Gastrocnemius medialis (tissue), 4 donors: ENCODE measurements around the gene BCAS4. TPM values are rescaled to one million over a fixed set of nuclear protein-coding genes. Genes with fewer than 3 reads are reported as not detected.
"Not testable (repeated sequence)": the region's sequence is repeated elsewhere in the genome, so short reads cannot be mapped to it uniquely, and the experiment has no call there.

Experiments used
- ATAC-seq, 2 donors: fragments of 150-250 bp; one replicate each; pipeline ENCODE4 v1.9.1; 2016
- DNase-seq, 2 donors: peaks; one replicate each; pipeline ENCODE4 v3.0.0-alpha.2; 2019
- H3K27ac ChIP-seq, 4 donors: fragments of 200-600 bp; sonication (generic); 1 replicate in 1 of 4; 2 replicates in 3 of 4; pipeline ENCODE4 v1.5.1; 2016 to 2018; ENCODE audit warnings: mild to moderate bottlenecking in 2 of 4, moderate library complexity in 1 of 4
- H3K27me3 ChIP-seq, 3 donors: fragments of 200-600 bp; sonication (generic) in 2 of 3; 1 replicate in 1 of 3; 2 replicates in 2 of 3; pipeline versions ENCODE4 v1.5.1 to v1.6.0; 2016 to 2019; ENCODE audit warnings: mild to moderate bottlenecking in 1 of 3, moderate library complexity in 1 of 3
- H3K36me3 ChIP-seq, 2 donors: fragments of 200-600 bp; sonication (generic) in 1 of 2; one replicate each; pipeline ENCODE4 v1.5.1; 2017 to 2018
- H3K4me1 ChIP-seq, 2 donors: fragments of 200-600 bp; sonication (generic) in 1 of 2; one replicate each; pipeline ENCODE4 v1.5.1; 2016 to 2017; ENCODE audit warnings: mild to moderate bottlenecking in 2 of 2
- H3K4me3 ChIP-seq, 4 donors: fragments of 200-600 bp; sonication (generic) in 3 of 4; 1 replicate in 1 of 4; 2 replicates in 3 of 4; pipeline ENCODE4 v1.5.1; 2016 to 2019; ENCODE audit warnings: mild to moderate bottlenecking in 2 of 4
- H3K9me3 ChIP-seq, 3 donors: fragments of 200-600 bp; sonication (generic) in 2 of 3; 1 replicate in 1 of 3; 2 replicates in 2 of 3; pipeline ENCODE4 v1.5.1; 2016 to 2019
- POLR2A ChIP-seq, 2 donors: fragments of 450-650 bp; IDR thresholded peaks; one replicate each; pipeline ENCODE4 v1.6.1; 2017; ENCODE audit warnings: antibody characterized with exemption in 2 of 2, mild to moderate bottlenecking in 2 of 2, moderate library complexity in 2 of 2
- in situ Hi-C, 4 donors: fragments of 200-750 bp; cut with MboI; loops; one replicate each; pipeline versions ENCODE4 v1.15.0 to v1.8.0; 2017; ENCODE audit warnings: low sequenced_read_pairs in 4 of 4
- intact Hi-C: fragments of 100-400 bp; cut with DNase I; formaldehyde crosslinking; loops from one replicate; pipeline ENCODE4 v1.15.1; 2023; ENCODE audit warnings: low total_unique reads
- total RNA-seq, 4 donors: library from RNA; depleted of rRNA; stranded (reverse); fragments of >200 nt; gene quantifications; one replicate each; pipeline versions ENCODE4 v1.1.0 to v1.2.3, GENCODE V29; 2016
- TF ChIP-seq, protein P1 (sequence below), 5 experiments: fragments of 450-650 bp in 3 of 5; fragments of 200-600 bp in 2 of 5; sonication (generic) in 2 of 5; IDR thresholded peaks in 4 of 5; conservative IDR thresholded peaks in 1 of 5; 1 replicate in 4 of 5; 2 replicates in 1 of 5; pipeline ENCODE4 v1.5.1; 2016 to 2019; ENCODE audit warnings: antibody characterized with exemption in 5 of 5, mild to moderate bottlenecking in 3 of 5, moderate library complexity in 3 of 5

Gene BCAS4
- total RNA-seq, 4 donors from 2014 or later: 0.16 to 2.2 (median 0.51) TPM; not detected in 1

DNA sequence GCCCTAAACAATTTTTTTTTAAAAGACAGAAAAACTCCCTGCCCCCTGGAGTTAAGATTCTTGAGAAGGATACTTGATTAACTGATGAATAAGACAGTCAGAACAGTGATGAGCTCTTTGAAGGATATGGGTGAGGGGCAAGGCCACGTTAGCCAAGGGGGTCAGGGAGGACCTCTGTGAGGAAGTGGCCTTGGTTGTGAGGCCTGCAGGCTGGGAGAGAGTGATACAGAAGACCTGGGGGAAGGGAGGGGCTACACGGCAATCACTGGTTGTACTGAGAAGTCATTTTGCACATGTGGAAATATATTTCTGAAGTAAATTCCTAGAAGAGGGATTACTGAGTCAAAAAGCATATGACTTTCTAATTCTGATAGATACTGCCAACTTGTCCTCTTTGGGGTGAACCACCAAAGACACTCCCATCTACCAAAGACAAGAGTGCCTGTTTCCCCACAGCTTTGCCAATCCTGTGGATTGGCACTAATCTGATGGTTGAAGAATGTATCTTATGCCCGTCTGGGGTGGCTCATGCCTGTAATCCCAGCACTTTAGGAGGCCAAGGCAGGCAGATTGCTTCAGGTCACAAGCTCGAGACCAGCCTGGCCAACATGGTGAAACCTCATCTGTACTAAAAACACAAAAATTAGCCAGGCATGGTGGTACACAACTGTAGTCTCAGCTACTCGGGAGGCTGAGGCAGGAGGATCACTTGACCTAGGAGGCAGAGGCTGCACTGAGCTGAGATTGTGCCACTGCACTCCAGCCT is 22.3 kb upstream of the BCAS4 start:
- TF ChIP-seq, protein P1, sequence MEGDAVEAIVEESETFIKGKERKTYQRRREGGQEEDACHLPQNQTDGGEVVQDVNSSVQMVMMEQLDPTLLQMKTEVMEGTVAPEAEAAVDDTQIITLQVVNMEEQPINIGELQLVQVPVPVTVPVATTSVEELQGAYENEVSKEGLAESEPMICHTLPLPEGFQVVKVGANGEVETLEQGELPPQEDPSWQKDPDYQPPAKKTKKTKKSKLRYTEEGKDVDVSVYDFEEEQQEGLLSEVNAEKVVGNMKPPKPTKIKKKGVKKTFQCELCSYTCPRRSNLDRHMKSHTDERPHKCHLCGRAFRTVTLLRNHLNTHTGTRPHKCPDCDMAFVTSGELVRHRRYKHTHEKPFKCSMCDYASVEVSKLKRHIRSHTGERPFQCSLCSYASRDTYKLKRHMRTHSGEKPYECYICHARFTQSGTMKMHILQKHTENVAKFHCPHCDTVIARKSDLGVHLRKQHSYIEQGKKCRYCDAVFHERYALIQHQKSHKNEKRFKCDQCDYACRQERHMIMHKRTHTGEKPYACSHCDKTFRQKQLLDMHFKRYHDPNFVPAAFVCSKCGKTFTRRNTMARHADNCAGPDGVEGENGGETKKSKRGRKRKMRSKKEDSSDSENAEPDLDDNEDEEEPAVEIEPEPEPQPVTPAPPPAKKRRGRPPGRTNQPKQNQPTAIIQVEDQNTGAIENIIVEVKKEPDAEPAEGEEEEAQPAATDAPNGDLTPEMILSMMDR (IDR thresholded peaks at IDR 0.05 in 4 of 5, conservative IDR thresholded peaks at IDR 0.05 in 1 of 5): no peak
- TF ChIP-seq POLR2A (IDR thresholded peaks at IDR 0.05): no peak
- in situ Hi-C loops: loop anchor here in 1 of 4 donors (25.0 kb wide), 1 partner anchor 585 kb away; the partner anchor contains the start of gene CEBPB
- Histone ChIP-seq H3K27me3 (peaks cover 0 to 3% (median 0%) of the 10 kb centered on the region in 3 donors), H3K4me3 (no peak overlapping the region), H3K9me3 (no peaks in the 10 kb centered on the region), H3K27ac (no peak overlapping the region), H3K4me1 (no peaks in the 10 kb centered on the region), H3K36me3 (no peaks in the 10 kb centered on the region)
- DNase-seq (no peak), ATAC-seq (no peak)
- intact Hi-C loops: no loop called here

DNA sequence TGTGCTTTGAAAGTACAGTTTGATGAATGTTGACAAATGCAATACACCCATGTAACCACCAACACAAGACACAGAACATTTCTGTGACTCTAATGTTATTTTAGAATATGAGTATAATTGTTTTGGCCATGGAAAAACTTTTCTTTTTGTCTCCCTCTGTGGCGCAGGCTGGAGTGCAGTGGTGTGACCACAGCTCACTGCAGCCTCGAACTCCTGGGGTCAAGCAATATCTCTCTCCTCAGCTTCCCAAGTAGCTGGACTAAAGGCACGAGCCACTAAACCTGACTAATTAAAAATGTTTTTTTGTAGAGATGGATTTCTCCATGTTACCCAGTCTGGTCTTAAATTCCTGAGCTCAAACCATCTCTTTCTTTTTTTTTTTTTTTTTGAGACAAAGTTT is 20.3 kb upstream of the BCAS4 start:
- Histone ChIP-seq H3K4me1 (no peaks in the 10 kb centered on the region), H3K27me3 (peaks cover 0 to 3% (median 0%) of the 10 kb centered on the region in 3 donors), H3K4me3 (no peak overlapping the region), H3K27ac (no peak overlapping the region), H3K9me3 (no peaks in the 10 kb centered on the region), H3K36me3 (no peaks in the 10 kb centered on the region)
- ATAC-seq (no peak), DNase-seq (no peak)
- in situ Hi-C loops: loop anchor here in 1 of 4 donors (25.0 kb wide), 1 partner anchor 587 kb away; the partner anchor contains the start of gene CEBPB
- intact Hi-C loops: no loop called here
- TF ChIP-seq, protein P1 (IDR thresholded peaks at IDR 0.05 in 4 of 5, conservative IDR thresholded peaks at IDR 0.05 in 1 of 5): no peak
- no peak for TF ChIP-seq POLR2A (IDR thresholded peaks at IDR 0.05)

DNA sequence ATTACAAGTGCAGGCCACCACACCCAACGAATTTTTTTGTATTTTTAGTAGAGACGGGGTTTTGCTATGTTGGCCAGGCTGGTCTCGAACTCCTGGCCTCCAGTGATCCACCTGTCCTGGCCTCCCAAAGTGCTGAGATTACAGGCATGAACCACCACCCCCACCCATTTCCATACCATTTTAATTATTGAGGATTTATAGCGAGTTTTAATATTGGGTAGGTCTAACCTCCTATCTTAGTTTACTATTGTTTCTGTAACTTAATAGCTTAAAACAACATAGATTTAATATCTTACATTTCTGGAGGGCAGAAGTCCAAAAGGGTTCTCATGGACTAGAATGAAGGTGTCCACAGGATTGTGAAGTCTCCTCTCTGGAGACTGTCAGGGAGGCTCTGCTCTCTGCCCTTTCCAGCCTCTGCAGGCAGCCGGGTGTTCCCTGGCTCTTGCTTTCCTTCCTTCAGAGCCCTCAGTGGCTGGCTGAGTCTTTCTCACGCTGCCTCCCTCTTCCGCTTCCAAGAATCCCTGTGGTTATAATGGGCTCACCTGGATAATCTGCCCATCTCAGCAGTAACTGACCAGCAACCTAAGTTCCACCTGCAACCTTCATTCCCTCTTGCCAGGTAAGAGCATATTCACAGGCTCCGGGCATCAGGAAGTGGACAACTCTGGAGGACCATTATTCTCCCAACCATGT is 18.6 kb upstream of the BCAS4 start:
- no peak for TF ChIP-seq POLR2A (IDR thresholded peaks at IDR 0.05)
- TF ChIP-seq, protein P1 (IDR thresholded peaks at IDR 0.05 in 4 of 5, conservative IDR thresholded peaks at IDR 0.05 in 1 of 5): no peak
- DNase-seq (no peak), ATAC-seq (no peak)
- in situ Hi-C loops: loop anchor here in 3 of 4 donors (25.0 kb wide), 1 partner anchor 536 kb away; no protein-coding TSS in a partner anchor
- no peak overlapping the region for H3K4me3 ChIP-seq
- no peaks in the 10 kb centered on the region for H3K36me3 ChIP-seq
- H3K4me1 ChIP-seq: no peaks in the 10 kb centered on the region
- H3K9me3 ChIP-seq: no peaks in the 10 kb centered on the region
- peaks cover 0 to 3% (median 0%) of the 10 kb centered on the region in 3 donors for H3K27me3 ChIP-seq
- intact Hi-C loops: no loop called here
- no peak overlapping the region for H3K27ac ChIP-seq

DNA sequence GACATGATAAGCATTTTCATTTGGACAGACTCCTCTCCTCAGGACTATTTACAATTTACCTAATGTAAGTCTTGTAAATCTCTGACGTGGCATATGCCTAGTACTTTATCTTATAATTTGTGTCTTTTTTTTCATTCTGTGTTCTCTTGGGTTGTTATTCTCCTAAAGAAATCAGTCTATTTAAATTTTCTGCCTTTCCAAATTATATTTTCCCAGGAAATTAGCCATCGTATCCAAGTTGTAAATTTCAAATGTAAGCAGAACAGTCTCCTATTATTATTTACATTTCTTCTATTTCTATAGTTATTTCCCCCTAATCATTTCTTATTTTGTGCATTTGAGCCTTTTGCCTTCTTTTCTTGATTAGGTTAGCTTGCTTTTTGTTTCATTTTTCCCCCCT is 17.5 kb upstream of the BCAS4 start:
- no peaks in the 10 kb centered on the region for H3K36me3 ChIP-seq
- DNase-seq: no peak
- no peaks in the 10 kb centered on the region for H3K4me1 ChIP-seq
- H3K27ac ChIP-seq: no peak overlapping the region
- no peak overlapping the region for H3K4me3 ChIP-seq
- no peak for ATAC-seq
- in situ Hi-C loops (loop anchor here in 3 of 4 donors (25.0 kb wide), 1 partner anchor 535 kb away; no protein-coding TSS in a partner anchor), intact Hi-C loops (no loop called here)
- TF ChIP-seq, protein P1 (IDR thresholded peaks at IDR 0.05 in 4 of 5, conservative IDR thresholded peaks at IDR 0.05 in 1 of 5): no peak
- TF ChIP-seq POLR2A (IDR thresholded peaks at IDR 0.05): no peak
- no peaks in the 10 kb centered on the region for H3K9me3 ChIP-seq
- H3K27me3 ChIP-seq: peaks cover 0 to 3% (median 0%) of the 10 kb centered on the region in 3 donors

DNA sequence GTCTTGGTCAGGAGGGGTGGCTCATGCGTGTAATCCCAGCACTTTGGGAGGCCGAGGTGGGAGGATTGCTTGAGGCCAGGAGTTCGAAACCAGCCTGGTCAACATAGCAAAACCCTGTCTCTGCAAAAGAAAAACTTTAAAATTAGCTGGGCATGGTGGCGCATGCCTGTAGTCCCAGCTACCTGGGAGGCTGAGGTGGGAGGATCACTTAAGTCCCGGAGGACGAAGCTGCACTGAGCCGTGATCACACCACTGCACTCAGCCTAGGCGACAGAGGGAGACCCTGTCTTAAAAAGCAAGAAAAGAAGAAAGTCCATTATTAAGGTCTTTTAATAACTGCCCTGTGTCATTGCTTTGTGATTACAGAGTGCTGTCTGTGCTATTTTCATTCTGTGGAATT is 15.9 kb upstream of the BCAS4 start:
- H3K36me3 ChIP-seq, DNase-seq, H3K9me3 ChIP-seq, H3K4me3 ChIP-seq, H3K27me3 ChIP-seq, ATAC-seq, intact Hi-C loops, H3K27ac ChIP-seq, H3K4me1 ChIP-seq: not testable (repeated sequence)
- in situ Hi-C loops: loop anchor here in 3 of 4 donors (25.0 kb wide), 1 partner anchor 533 kb away; no protein-coding TSS in a partner anchor
